ENCODE results near the gene MTG1.

- TF ChIP-seq POLR2A (IDR thresholded peaks at IDR 0.05) (no peak), CTCF (IDR thresholded peaks at IDR 0.05) (no peak)
These were observed 2.7 kb upstream of the MTG1 start for GRCh38 chr10:133391249-133391635.
